ENCODE measurements around the gene MTMR1. TPM values are rescaled to one million over a fixed set of nuclear protein-coding genes. Genes with fewer than 3 reads are reported as not detected.

Gene MTMR1
- total RNA-seq, 1 experiment from 2014 or later = 15.6 TPM

- no peak for TF ChIP-seq OVOL2 (CRISPR knock-in tag; IDR thresholded peaks at IDR 0.05; ENCODE audit: borderline replicate concordance)
- no peak for TF ChIP-seq EMX1 (CRISPR knock-in tag; IDR thresholded peaks at IDR 0.05)
- TF ChIP-seq E2F1 (CRISPR knock-in tag; IDR thresholded peaks at IDR 0.05) = no peak
- TF ChIP-seq ZBTB21 (CRISPR knock-in tag; IDR thresholded peaks at IDR 0.05; ENCODE audit: borderline replicate concordance) = no peak
- no peak for TF ChIP-seq ATF3 (CRISPR knock-in tag; conservative IDR thresholded peaks at IDR 0.05)
These were observed 86.2 kb downstream of the MTMR1 start (continued) for GRCh38 chrX:150779385-150779784.

- no peak overlapping the region for H3K27ac Mint-ChIP-seq
- H3K4me3 Mint-ChIP-seq = no peak overlapping the region
- H3K4me1 Mint-ChIP-seq = peaks cover 27% of the 10 kb centered on the region
- ATAC-seq (no peak), DNase-seq (ENCODE audit: low spot score) (no peak)
- ChIA-PET CTCF (interaction anchor here (1.6 kb wide), 1 partner anchor 10 kb away, joined by 11 read pairs; no protein-coding TSS in a partner anchor), POLR2A (no interaction called here)
- no peaks in the 10 kb centered on the region for H3K9me3 Mint-ChIP-seq
- TF ChIP-seq ARID4B (CRISPR knock-in tag; IDR thresholded peaks at IDR 0.05; ENCODE audit: borderline replicate concordance) (no peak), TEAD4 (CRISPR knock-in tag; IDR thresholded peaks at IDR 0.05) (no peak)
- no peaks in the 10 kb centered on the region for H3K27me3 Mint-ChIP-seq (ENCODE audit: low read depth)
- H3K36me3 Mint-ChIP-seq = 0 out of 2 replicates have a peak, but pooled peaks cover under 1% of the 10 kb centered on the region
These were observed 88.5 kb downstream of the MTMR1 start for GRCh38 chrX:150781677-150782076.

GRCh38 chrX:150790021-150790420 lies 96.8 kb downstream of the MTMR1 start:
- H3K27ac Mint-ChIP-seq = no peak overlapping the region
- H3K9me3 Mint-ChIP-seq = no peaks in the 10 kb centered on the region
- TF ChIP-seq PRRX2 (CRISPR knock-in tag; IDR thresholded peaks at IDR 0.05) (no peak), SMAD4 (CRISPR knock-in tag; IDR thresholded peaks at IDR 0.05) (no peak), USF1 (CRISPR knock-in tag; IDR thresholded peaks at IDR 0.05) (no peak), RELA (CRISPR knock-in tag; IDR thresholded peaks at IDR 0.05; ENCODE audit: borderline replicate concordance) (no peak), SP1 (CRISPR knock-in tag; conservative IDR thresholded peaks at IDR 0.05) (no peak), IRF1 (CRISPR knock-in tag; IDR thresholded peaks at IDR 0.05) (no peak), NR1H2 (CRISPR knock-in tag; IDR thresholded peaks at IDR 0.05) (no peak), ZSCAN18 (CRISPR knock-in tag; IDR thresholded peaks at IDR 0.05) (no peak), ATF1 (CRISPR knock-in tag; IDR thresholded peaks at IDR 0.05) (no peak), OVOL2 (CRISPR knock-in tag; IDR thresholded peaks at IDR 0.05; ENCODE audit: borderline replicate concordance) (no peak), ETV6 (CRISPR knock-in tag; IDR thresholded peaks at IDR 0.05) (no peak), E2F5 (CRISPR knock-in tag; IDR thresholded peaks at IDR 0.05) (no peak), NFE2L1 (CRISPR knock-in tag; IDR thresholded peaks at IDR 0.05) (no peak), ZNF416 (CRISPR knock-in tag; IDR thresholded peaks at IDR 0.05) (no peak), MAX (CRISPR knock-in tag; IDR thresholded peaks at IDR 0.05) (no peak), JAZF1 (CRISPR knock-in tag; IDR thresholded peaks at IDR 0.05) (no peak), MXD4 (CRISPR knock-in tag; IDR thresholded peaks at IDR 0.05; ENCODE audit: borderline replicate concordance) (no peak)
- ChIA-PET CTCF (no interaction called here), POLR2A (no interaction called here)
- H3K27me3 Mint-ChIP-seq (ENCODE audit: low read depth) = no peaks in the 10 kb centered on the region
- H3K4me1 Mint-ChIP-seq = no peaks in the 10 kb centered on the region
- no peak for DNase-seq (ENCODE audit: low spot score)
- H3K36me3 Mint-ChIP-seq = peaks cover 47% of the 10 kb centered on the region
- no peak for ATAC-seq
- H3K4me3 Mint-ChIP-seq = no peak overlapping the region

Data from WTC11 (cell line).